Naive thymus-derived CD4-positive, alpha-beta T cell (primary cell): Measurements from ENCODE around the gene HOXB3. TPM values are rescaled to one million over a fixed set of nuclear protein-coding genes. Genes with fewer than 3 reads are reported as not detected.

ENCODE experiments used
- microRNA-seq: library from miRNA; unstranded; fragments of <30 nt; microRNA quantifications from one replicate; pipeline ENCODE4 v1.2.0, GENCODE V29; 2022; ENCODE audit warnings: borderline microRNAs expressed
- polyA plus RNA-seq, 2 donors: library from polyadenylated mRNA; unstranded; fragments of 300-500 nt; fragmentation: Illumina TruSeq; gene quantifications; one replicate each; pipeline ENCODE4 v1.2.3, GENCODE V29; 2021
- total RNA-seq, 6 experiments: library from RNA in 5 of 6; stranded (reverse) in 5 of 6; gene quantifications; 1 replicate in 5 of 6; 2 replicates in 1 of 6; pipeline ENCODE4 v1.2.3 and lab custom pipeline; 2021 to 2026

Gene HOXB3
- total and polyA plus RNA-seq, 7 experiments from 2014 or later = 0.11 to 14.6 (median 5.8) TPM; not detected in 1

Small RNAs within 50 kb of the gene (microRNA-seq; reads per million reads assigned to microRNA genes)
- gene MIR196A1 = not detected

Other genes starting within 250 kb of the HOXB3 start
- gene SKAP1, start 160.0 kb downstream of the HOXB3 start, total RNA-seq = 100 to 1,000 TPM in 4 of 5 experiments, 10 to 100 TPM in 1; 99.3 to 117 (median 109) TPM
- gene SKAP1, start 160.0 kb downstream of the HOXB3 start, polyA plus RNA-seq = 100 to 1,000 TPM; 254 to 289 TPM
- gene HOXB1, start 59.2 kb downstream of the HOXB3 start, total RNA-seq = not detected
- not detected for gene HOXB1, start 59.2 kb downstream of the HOXB3 start, polyA plus RNA-seq
- 10 to 100 TPM in 4 of 5 experiments, 1 to 10 TPM in 1; 3.4 to 46.9 (median 34.2) TPM for gene HOXB2, start 45.1 kb downstream of the HOXB3 start, total RNA-seq
- gene HOXB2, start 45.1 kb downstream of the HOXB3 start, polyA plus RNA-seq = 10 to 100 TPM in 1 of 2 donors, 1 to 10 TPM in 1; 9.7 to 23.1 TPM
- gene HOXB4, start 11.9 kb downstream of the HOXB3 start, total RNA-seq = 1 to 10 TPM in 4 of 5 experiments, under 1 TPM in 1; 0.34 to 7.9 (median 2.4) TPM
- gene HOXB4, start 11.9 kb downstream of the HOXB3 start, polyA plus RNA-seq = not detected
- gene HOXB5, start 3.5 kb upstream of the HOXB3 start, total RNA-seq = not detected
- gene HOXB5, start 3.5 kb upstream of the HOXB3 start, polyA plus RNA-seq = not detected
- gene HOXB6, start 14.7 kb upstream of the HOXB3 start, total RNA-seq = under 1 TPM in 1 of 5 experiments, not detected in 4; 0.34 TPM
- not detected for gene HOXB6, start 14.7 kb upstream of the HOXB3 start, polyA plus RNA-seq
- gene HOXB7, start 20.8 kb upstream of the HOXB3 start, total RNA-seq = under 1 TPM in 1 of 5 experiments, not detected in 4; 0.31 TPM
- not detected for gene HOXB7, start 20.8 kb upstream of the HOXB3 start, polyA plus RNA-seq
- gene HOXB8, start 25.1 kb upstream of the HOXB3 start, total RNA-seq = not detected
- not detected for gene HOXB8, start 25.1 kb upstream of the HOXB3 start, polyA plus RNA-seq
- gene HOXB9, start 36.1 kb upstream of the HOXB3 start, total RNA-seq = under 1 TPM in 3 of 5 experiments, not detected in 2; 0.12 to 0.24 (median 0.16) TPM
- not detected for gene HOXB9, start 36.1 kb upstream of the HOXB3 start, polyA plus RNA-seq
- gene PRAC1, start 132.3 kb upstream of the HOXB3 start, total RNA-seq = not detected
- not detected for gene PRAC1, start 132.3 kb upstream of the HOXB3 start, polyA plus RNA-seq
- gene PRAC2, start 132.9 kb upstream of the HOXB3 start, total RNA-seq = not detected
- gene PRAC2, start 132.9 kb upstream of the HOXB3 start, polyA plus RNA-seq = not detected
- gene HOXB13, start 138.5 kb upstream of the HOXB3 start, total RNA-seq = not detected
- not detected for gene HOXB13, start 138.5 kb upstream of the HOXB3 start, polyA plus RNA-seq
- gene TTLL6, start 227.0 kb upstream of the HOXB3 start, total RNA-seq = not detected
- gene TTLL6, start 227.0 kb upstream of the HOXB3 start, polyA plus RNA-seq = not detected
- 100 to 1,000 TPM; 129 to 208 (median 139) TPM for gene CALCOCO2, start 240.8 kb upstream of the HOXB3 start, total RNA-seq
- 100 to 1,000 TPM; 159 to 167 TPM for gene CALCOCO2, start 240.8 kb upstream of the HOXB3 start, polyA plus RNA-seq